ENCODE measurements around the gene DKK3. TPM values are rescaled to one million over a fixed set of nuclear protein-coding genes. Genes with fewer than 3 reads are reported as not detected.

DKK3 gene
- total RNA-seq, 1 donor from 2014 or later: 225 TPM

Other genes with a start within 250 kb of the DKK3 start
- gene USP47, start 166.7 kb downstream of the DKK3 start, total RNA-seq: 149 TPM
- gene MICAL2, start 102.0 kb upstream of the DKK3 start, total RNA-seq: 14.3 TPM